Peyer's patch (tissue), 4 donors: Measurements from ENCODE around the gene TECTA.

Experiments
- CTCF ChIP-seq, 6 experiments: fragments of 450-650 bp in 4 of 6; fragments of 200-600 bp in 2 of 6; sonication (generic) in 1 of 6; IDR thresholded peaks; one replicate each; pipeline ENCODE4 v1.5.1; 2017 to 2019; ENCODE audit warnings: antibody characterized with exemption in 6 of 6, mild to moderate bottlenecking in 3 of 6, moderate library complexity in 1 of 6
- POLR2A ChIP-seq, 2 donors: fragments of 450-650 bp; IDR thresholded peaks; one replicate each; pipeline ENCODE4 v1.5.1; 2017; ENCODE audit warnings: antibody characterized with exemption in 2 of 2, mild to moderate bottlenecking in 2 of 2, moderate library complexity in 2 of 2

- TF ChIP-seq POLR2A (IDR thresholded peaks at IDR 0.05): no peak
- TF ChIP-seq CTCF (IDR thresholded peaks at IDR 0.05): no peak
These were observed 137.9 kb downstream of the TECTA start for GRCh38 chr11:121238956-121239355.
